Putamen (tissue), 1 donor: ENCODE measurements around the gene KIF9.
"Not testable (repeated sequence)": the region's sequence is repeated elsewhere in the genome, so short reads cannot be mapped to it uniquely, and the experiment has no call there.

Source experiments
- DNase-seq: peaks from one replicate; pipeline ENCODE4 v3.0.0-alpha.2; 2016; ENCODE audit warnings: low spot score

Gene KIF9

DNA sequence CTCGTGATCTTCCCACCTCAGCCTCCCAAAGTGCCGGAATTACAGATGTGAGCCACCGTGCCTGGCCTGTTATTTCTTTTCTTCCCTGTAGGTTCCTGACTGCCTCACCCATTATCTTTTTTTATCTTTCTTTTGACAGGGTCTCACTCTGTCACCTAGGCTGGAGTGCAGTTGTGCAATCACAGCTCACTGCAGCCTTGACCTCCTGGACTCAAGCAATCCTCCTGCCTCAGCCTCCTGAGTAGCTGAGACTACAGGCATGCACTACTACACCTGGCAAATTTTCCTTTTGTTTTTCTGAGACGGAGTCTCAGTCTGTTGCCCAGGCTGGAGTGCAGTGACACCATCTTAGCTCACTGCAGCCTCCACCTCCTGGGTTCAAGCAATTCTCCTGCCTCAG lies 100.9 kb downstream of the KIF9 start:
- DNase-seq = not testable (repeated sequence)

DNA sequence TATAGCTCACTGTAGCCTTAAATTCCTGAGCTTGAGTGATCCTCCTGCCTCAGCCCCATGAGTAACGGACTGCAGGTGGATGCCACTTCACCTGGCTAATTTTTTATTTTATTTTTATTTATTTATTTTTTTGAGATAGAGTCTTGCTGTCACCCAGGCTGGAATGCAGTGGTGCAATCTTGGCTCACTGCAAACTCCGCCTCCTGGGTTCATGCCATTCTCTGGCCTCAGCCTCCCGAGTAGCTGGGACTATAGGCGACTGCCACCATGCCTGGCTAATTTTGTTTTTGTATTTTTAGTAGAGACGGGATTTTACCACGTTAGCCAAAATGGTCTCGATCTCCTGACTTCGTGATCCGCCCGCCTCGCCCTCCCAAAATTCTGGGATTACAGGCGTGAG lies 102.6 kb downstream of the KIF9 start:
- not testable (repeated sequence) for DNase-seq
